ENCODE results near the gene UQCRC1. TPM values are rescaled to one million over a fixed set of nuclear protein-coding genes. Genes with fewer than 3 reads are reported as not detected.
"Not testable (repeated sequence)": the region's sequence is repeated elsewhere in the genome, so short reads cannot be mapped to it uniquely, and the experiment has no call there.

Gene UQCRC1
- total RNA-seq, 1 donor = 405 TPM

DNA sequence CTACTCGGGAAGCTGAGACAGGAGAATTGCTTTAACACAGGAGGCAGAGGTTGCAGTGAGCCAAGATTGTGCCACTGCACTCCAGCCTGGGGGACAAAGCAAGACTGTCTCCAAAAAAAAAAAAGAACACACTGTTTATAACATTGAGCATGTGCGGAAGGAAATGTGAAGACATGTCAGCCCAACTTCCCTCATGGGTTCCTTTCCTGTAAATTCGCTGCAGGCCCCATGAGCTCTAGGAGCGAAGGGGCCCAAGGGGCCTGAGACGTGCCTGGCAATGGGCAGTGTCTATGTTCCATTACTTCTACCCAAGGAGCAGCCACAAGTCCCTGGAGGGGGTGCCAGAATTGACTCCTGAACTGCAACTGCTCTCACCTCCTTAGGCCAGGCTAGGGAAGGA, 56.1 kb downstream of the UQCRC1 start:
- no peak for DNase-seq (ENCODE audit: low read depth)
- TF ChIP-seq, protein P1, sequence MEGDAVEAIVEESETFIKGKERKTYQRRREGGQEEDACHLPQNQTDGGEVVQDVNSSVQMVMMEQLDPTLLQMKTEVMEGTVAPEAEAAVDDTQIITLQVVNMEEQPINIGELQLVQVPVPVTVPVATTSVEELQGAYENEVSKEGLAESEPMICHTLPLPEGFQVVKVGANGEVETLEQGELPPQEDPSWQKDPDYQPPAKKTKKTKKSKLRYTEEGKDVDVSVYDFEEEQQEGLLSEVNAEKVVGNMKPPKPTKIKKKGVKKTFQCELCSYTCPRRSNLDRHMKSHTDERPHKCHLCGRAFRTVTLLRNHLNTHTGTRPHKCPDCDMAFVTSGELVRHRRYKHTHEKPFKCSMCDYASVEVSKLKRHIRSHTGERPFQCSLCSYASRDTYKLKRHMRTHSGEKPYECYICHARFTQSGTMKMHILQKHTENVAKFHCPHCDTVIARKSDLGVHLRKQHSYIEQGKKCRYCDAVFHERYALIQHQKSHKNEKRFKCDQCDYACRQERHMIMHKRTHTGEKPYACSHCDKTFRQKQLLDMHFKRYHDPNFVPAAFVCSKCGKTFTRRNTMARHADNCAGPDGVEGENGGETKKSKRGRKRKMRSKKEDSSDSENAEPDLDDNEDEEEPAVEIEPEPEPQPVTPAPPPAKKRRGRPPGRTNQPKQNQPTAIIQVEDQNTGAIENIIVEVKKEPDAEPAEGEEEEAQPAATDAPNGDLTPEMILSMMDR (IDR thresholded peaks at IDR 0.05; ENCODE audit: insufficient read depth, low read depth, low read length) = no peak
- H3K4me3 ChIP-seq (ENCODE audit: low read depth, low read length) = no peak overlapping the region

DNA sequence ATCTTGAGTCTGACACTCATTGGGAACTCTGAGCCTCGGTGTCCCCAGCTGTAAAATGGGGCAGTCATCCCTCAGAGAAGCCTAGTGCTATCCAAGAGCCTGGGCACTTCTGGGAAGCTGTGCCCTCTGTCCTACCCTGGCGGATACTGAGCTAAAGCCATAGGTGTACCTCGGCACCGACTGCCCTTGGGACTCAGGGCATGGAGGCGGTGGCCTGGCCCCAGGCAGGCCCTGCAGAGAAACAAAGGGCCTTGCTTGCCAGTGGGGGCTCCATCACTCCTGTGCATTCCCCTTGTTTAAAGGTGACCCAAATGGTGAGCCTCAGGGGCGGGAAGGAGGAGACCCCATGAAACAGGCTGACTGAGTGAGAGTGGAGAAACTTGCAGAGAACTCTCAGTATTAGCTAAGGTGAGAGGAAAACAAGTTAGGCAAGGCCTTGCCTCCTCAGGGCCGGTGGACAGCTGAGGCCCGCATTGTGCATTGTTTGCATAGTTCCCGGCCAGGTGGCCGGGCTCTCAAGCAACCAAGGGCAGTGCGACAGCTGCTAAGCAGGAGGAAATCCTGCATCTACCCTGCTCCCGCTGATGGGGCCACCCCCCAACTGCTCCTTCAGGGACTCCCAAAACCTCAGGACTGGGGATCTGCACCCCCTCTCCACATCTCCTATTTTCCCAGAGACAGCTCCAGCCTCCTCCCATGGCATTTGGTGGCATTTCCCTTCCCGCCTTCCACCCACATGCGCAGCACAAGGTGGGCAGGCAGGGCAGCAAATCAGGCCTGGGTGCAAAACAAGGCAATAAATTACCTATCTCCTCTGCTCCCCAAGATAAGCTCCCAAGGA, 57.1 kb downstream of the UQCRC1 start:
- H3K4me3 ChIP-seq (ENCODE audit: low read depth, low read length) = no peak overlapping the region
- DNase-seq (ENCODE audit: low read depth) = no peak

DNA sequence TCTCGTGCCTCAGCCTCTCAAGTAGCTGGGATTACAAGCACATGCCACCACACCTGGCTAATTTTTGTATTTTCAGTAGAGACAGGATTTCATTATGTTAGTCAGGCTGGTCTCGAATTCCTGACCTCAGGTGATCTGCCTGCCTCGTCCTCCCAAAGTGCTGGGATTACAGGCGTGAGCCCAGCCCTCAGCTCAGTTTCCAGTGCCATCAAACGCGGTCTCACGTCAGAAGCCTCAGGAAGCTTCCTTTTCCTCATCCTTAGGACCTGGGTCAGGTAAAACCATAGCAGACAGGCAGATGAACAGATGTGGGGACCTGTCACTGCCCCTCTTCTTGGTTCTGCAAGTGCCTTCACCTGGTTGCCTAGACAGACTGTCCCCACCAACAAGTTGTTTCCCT, 57.8 kb downstream of the UQCRC1 start:
- DNase-seq (ENCODE audit: low read depth); H3K4me3 ChIP-seq (ENCODE audit: low read depth, low read length): not testable (repeated sequence)

More for the DNA sequence above, 57.1 kb downstream of the UQCRC1 start:
- TF ChIP-seq, protein P1 (IDR thresholded peaks at IDR 0.05; ENCODE audit: insufficient read depth, low read depth, low read length) = no peak

Small RNA genes lying within 50 kb of the gene (small RNA-seq; reads per million reads assigned to genes)
- not detected for gene MIR6823

Other genes starting within 250 kb of the UQCRC1 start
- not detected in 2 replicates for gene FBXW12, start 237.4 kb downstream of the UQCRC1 start, total RNA-seq
- gene PLXNB1, start 179.6 kb downstream of the UQCRC1 start, total RNA-seq = 26.1 and 35.0 TPM in 2 replicates
- gene CCDC51, start 169.5 kb downstream of the UQCRC1 start, total RNA-seq = 15.5 and 21.2 TPM in 2 replicates
- 186 and 216 TPM in 2 replicates for gene TMA7, start 169.4 kb downstream of the UQCRC1 start, total RNA-seq
- 5.5 and 7.8 TPM in 2 replicates for gene ATRIP, start 162.9 kb downstream of the UQCRC1 start, total RNA-seq
- gene SHISA5, start 105.5 kb downstream of the UQCRC1 start, total RNA-seq = 113 and 121 TPM in 2 replicates
- gene PFKFB4, start 52.8 kb downstream of the UQCRC1 start, total RNA-seq = 18.1 and 22.5 TPM in 2 replicates
- 6.0 and 11.9 TPM in 2 replicates for gene UCN2, start 45.9 kb downstream of the UQCRC1 start, total RNA-seq
- 79.0 and 140 TPM in 2 replicates for gene COL7A1, start 14.3 kb downstream of the UQCRC1 start, total RNA-seq
- gene TMEM89, start 12.1 kb upstream of the UQCRC1 start, total RNA-seq = not detected in 2 replicates
- gene SLC26A6, start 25.8 kb upstream of the UQCRC1 start, total RNA-seq = 34.8 and 45.8 TPM in 2 replicates
- 1.6 and 1.7 TPM in 2 replicates for gene CELSR3, start 53.2 kb upstream of the UQCRC1 start, total RNA-seq
- gene NCKIPSD, start 76.3 kb upstream of the UQCRC1 start, total RNA-seq = 17.7 and 23.3 TPM in 2 replicates
- gene IP6K2, start 107.6 kb upstream of the UQCRC1 start, total RNA-seq = 46.4 and 55.7 TPM in 2 replicates
- gene PRKAR2A, start 238.2 kb upstream of the UQCRC1 start, total RNA-seq = 47.0 and 47.9 TPM in 2 replicates